ENCODE data around the gene OR14A16.

Gene OR14A16

DNA sequence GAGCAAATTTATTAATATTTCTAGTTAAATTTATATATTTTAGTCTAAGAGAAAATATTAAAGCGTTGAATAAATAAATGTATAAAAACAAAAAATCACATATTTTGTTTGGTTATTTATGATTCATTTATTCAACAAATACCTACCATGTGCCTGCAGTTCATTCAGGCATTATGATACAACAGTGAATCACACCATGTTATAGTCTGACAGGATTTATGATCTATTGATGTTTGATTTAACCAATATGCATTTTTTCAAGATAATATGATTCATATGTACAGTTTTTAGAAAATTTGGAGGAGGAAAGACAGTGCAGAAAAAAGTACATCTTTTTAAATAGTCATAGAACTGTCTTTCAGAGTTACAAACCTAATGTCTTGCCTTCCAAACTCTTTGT is 25.7 kb upstream of the OR14A16 start:
- no peak for DNase-seq (ENCODE audit: low read depth in 1 of 2, low spot score in 1 of 2)
- Histone ChIP-seq H3K27me3 (ENCODE audit: insufficient read depth, poor library complexity, severe bottlenecking) (no peaks in the 10 kb centered on the region), H3K27ac (replicated peaks) (no peak overlapping the region), H3K4me3 (replicated peaks; ENCODE audit: insufficient read depth, low read length) (no peak overlapping the region)
- TF ChIP-seq SPI1 (IDR thresholded peaks at IDR 0.05; ENCODE audit: borderline replicate concordance, low read depth) (no peak), POLR2AphosphoS5 (IDR thresholded peaks at IDR 0.05; ENCODE audit: low read depth) (no peak), CTCF (IDR thresholded peaks at IDR 0.05; ENCODE audit: insufficient read depth, low read length) (no peak), REST (IDR thresholded peaks at IDR 0.05; ENCODE audit: insufficient replicate concordance, low read depth) (no peak), GABPA (IDR thresholded peaks at IDR 0.05; ENCODE audit: low read depth) (no peak)

GRCh38 chr1:247848346-247848745 is 24.4 kb upstream of the OR14A16 start:
- no peak overlapping the region for H3K27ac ChIP-seq (replicated peaks)
- H3K4me3 ChIP-seq (replicated peaks; ENCODE audit: insufficient read depth, low read length) = no peak overlapping the region
- TF ChIP-seq GABPA (IDR thresholded peaks at IDR 0.05; ENCODE audit: low read depth) = no peak
- no peak for TF ChIP-seq CTCF (IDR thresholded peaks at IDR 0.05; ENCODE audit: insufficient read depth, low read length)
- TF ChIP-seq POLR2AphosphoS5 (IDR thresholded peaks at IDR 0.05; ENCODE audit: low read depth) = no peak
- no peak for TF ChIP-seq SPI1 (IDR thresholded peaks at IDR 0.05; ENCODE audit: borderline replicate concordance, low read depth)
- TF ChIP-seq REST (IDR thresholded peaks at IDR 0.05; ENCODE audit: insufficient replicate concordance, low read depth) = no peak
- DNase-seq (ENCODE audit: low read depth in 1 of 2, low spot score in 1 of 2) = no peak
- H3K27me3 ChIP-seq (ENCODE audit: insufficient read depth, poor library complexity, severe bottlenecking) = no peaks in the 10 kb centered on the region

- Histone ChIP-seq H3K27ac (replicated peaks) (no peak overlapping the region), H3K4me3 (replicated peaks; ENCODE audit: insufficient read depth, low read length) (no peak overlapping the region), H3K27me3 (ENCODE audit: insufficient read depth, poor library complexity, severe bottlenecking) (no peaks in the 10 kb centered on the region)
- no peak for DNase-seq (ENCODE audit: low read depth in 1 of 2, low spot score in 1 of 2)
- TF ChIP-seq REST (IDR thresholded peaks at IDR 0.05; ENCODE audit: insufficient replicate concordance, low read depth) (no peak), SPI1 (IDR thresholded peaks at IDR 0.05; ENCODE audit: borderline replicate concordance, low read depth) (no peak), CTCF (IDR thresholded peaks at IDR 0.05; ENCODE audit: insufficient read depth, low read length) (no peak), POLR2AphosphoS5 (IDR thresholded peaks at IDR 0.05; ENCODE audit: low read depth) (no peak), GABPA (IDR thresholded peaks at IDR 0.05; ENCODE audit: low read depth) (no peak)
Observed at GRCh38 chr1:247845693-247846017, 21.7 kb upstream of the OR14A16 start.
